Mammary epithelial cell (primary cell): ENCODE data around the gene KRTAP5-1.

Source experiments
- CTCF ChIP-seq, 2 donors: IDR thresholded peaks in 1 of 2; conservative IDR thresholded peaks in 1 of 2; 2 replicates each; pipeline ENCODE4 v1.5.1; 2011 to 2012; ENCODE audit warnings: inconsistent platforms in 2 of 2, low read length in 2 of 2, mild to moderate bottlenecking in 2 of 2, control low read depth in 1 of 2, low read depth in 1 of 2; ENCODE audit not compliant: insufficient read depth in 1 of 2; ENCODE audit errors: extremely low read depth in 1 of 2
- EZH2 ChIP-seq: IDR thresholded peaks from 2 replicates; pipeline ENCODE4 v1.6.1; 2012; ENCODE audit warnings: low read length, inconsistent platforms, borderline replicate concordance

GRCh38 chr11:1549338-1550330 lies 35.4 kb downstream of the KRTAP5-1 start:
- TF ChIP-seq CTCF (conservative IDR thresholded peaks at IDR 0.05 in 1 of 2, IDR thresholded peaks at IDR 0.05 in 1 of 2; ENCODE audit: extremely low read depth in 1 of 2, insufficient read depth in 1 of 2, low read depth in 1 of 2, low read length in 2 of 2) (no peak), EZH2 (no peak)
